Forelimb muscle (tissue), 1 donor: ENCODE measurements around the gene SEMA4G. TPM values are rescaled to one million over a fixed set of nuclear protein-coding genes. Genes with fewer than 3 reads are reported as not detected.

Experiments
- DNase-seq: peaks from one replicate; pipeline ENCODE4 v3.0.0-alpha.2; 2013; ENCODE audit warnings: low read depth
- polyA plus RNA-seq: library from polyadenylated mRNA; unstranded; fragments of 120-200 nt; gene quantifications from one replicate; pipeline ENCODE4 v1.2.1, GENCODE V29; 2013; ENCODE audit not compliant: insufficient read length

The SEMA4G gene
- polyA plus RNA-seq, 1 donor, result 6.7 TPM

GRCh38 chr10:100987685-100988049 is 18.4 kb downstream of the SEMA4G start:
- no peak for DNase-seq

- no peak for DNase-seq
These were observed 18.9 kb downstream of the SEMA4G start for GRCh38 chr10:100988166-100988565.

GRCh38 chr10:100989088-100989487 is 19.8 kb downstream of the SEMA4G start:
- no peak for DNase-seq

- no peak for DNase-seq
These were observed 24.8 kb downstream of the SEMA4G start for GRCh38 chr10:100993986-100994708.

- DNase-seq, result no peak
These were observed 25.9 kb downstream of the SEMA4G start for GRCh38 chr10:100995181-100995580.

- DNase-seq, result no peak
These were observed 27.5 kb downstream of the SEMA4G start for GRCh38 chr10:100996678-100997359.

- no peak for DNase-seq
These were observed 28.3 kb downstream of the SEMA4G start for GRCh38 chr10:100997360-100998182.

GRCh38 chr10:100998183-100998990 is 29.1 kb downstream of the SEMA4G start:
- no peak for DNase-seq

GRCh38 chr10:100998991-100999741 is 29.9 kb downstream of the SEMA4G start:
- DNase-seq, result no peak

- DNase-seq, result no peak
These were observed 30.4 kb downstream of the SEMA4G start, which contains the start of gene LZTS2 for GRCh38 chr10:100999742-101000126. TSS of gene LZTS2 (plus strand) at chr10:100999808. CDS start at chr10:101002539, 2,731 bp downstream.

- DNase-seq, result no peak
These were observed 31.0 kb downstream of the SEMA4G start for GRCh38 chr10:101000127-101000914.

GRCh38 chr10:101000915-101001658 is 31.8 kb downstream of the SEMA4G start:
- DNase-seq, result no peak

- no peak for DNase-seq
These were observed 32.3 kb downstream of the SEMA4G start for GRCh38 chr10:101001659-101002035.

- DNase-seq, result no peak
These were observed 33.2 kb downstream of the SEMA4G start for GRCh38 chr10:101002456-101002855.

GRCh38 chr10:101003639-101004206 is 34.4 kb downstream of the SEMA4G start:
- DNase-seq, result no peak

- DNase-seq, result no peak
These were observed 36.1 kb downstream of the SEMA4G start for GRCh38 chr10:101005361-101005760.

- DNase-seq, result no peak
These were observed 36.7 kb downstream of the SEMA4G start for GRCh38 chr10:101005869-101006567.

- no peak for DNase-seq
These were observed 37.3 kb downstream of the SEMA4G start for GRCh38 chr10:101006593-101007098.
